ENCODE measurements around the gene C12orf76.
"Not testable (repeated sequence)": the region's sequence is repeated elsewhere in the genome, so short reads cannot be mapped to it uniquely, and the experiment has no call there.

C12orf76 gene

GRCh38 chr12:110020956-110021355 is 27.4 kb downstream of the C12orf76 start:
- no peak for DNase-seq

DNA sequence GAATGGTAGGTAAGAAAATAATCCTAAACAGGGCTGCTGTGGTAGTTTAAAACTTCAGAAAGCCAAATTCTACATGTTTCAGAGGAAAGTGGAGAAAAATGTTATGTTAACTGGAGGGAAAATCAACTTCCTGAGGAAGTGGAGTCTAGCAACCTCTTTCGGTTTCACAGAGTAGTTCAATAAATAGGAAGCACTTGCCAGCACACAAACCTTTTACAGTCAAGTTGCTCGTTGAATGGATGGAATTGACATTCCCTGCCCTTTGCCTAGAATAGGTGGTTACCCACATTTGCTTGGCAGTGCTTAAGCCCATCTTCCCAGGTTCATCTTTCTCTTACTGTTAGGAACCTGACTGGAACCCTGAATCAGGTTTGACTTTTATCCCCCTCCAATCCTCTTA is 33.2 kb downstream of the C12orf76 start:
- DNase-seq: no peak

- no peak for DNase-seq
Observed at GRCh38 chr12:110012659-110013058, 35.7 kb downstream of the C12orf76 start.

DNA sequence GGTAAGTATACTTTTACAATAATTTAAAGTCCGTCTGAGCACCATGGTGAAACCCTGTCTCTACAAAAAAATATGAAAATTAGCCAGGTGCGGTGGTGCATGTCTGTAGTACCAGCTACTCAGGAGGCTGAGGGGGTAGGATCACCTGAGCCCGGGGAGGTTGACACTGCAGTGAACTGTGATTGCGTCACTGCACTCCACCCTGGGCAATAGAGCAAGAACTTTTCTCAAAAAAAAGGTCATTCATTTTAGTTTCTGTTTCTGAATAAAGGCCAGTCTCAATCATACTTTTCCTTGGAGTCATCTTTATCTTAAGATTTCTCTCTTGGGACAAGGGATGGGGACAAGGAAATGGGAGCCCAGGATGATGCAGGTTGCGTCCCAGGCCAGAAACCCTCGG is 36.2 kb downstream of the C12orf76 start:
- DNase-seq: no peak

- no peak for DNase-seq
Observed at GRCh38 chr12:110010853-110011723, 37.2 kb downstream of the C12orf76 start.

- DNase-seq: not testable (repeated sequence)
Observed at GRCh38 chr12:110008681-110009398, 39.5 kb downstream of the C12orf76 start.

DNA sequence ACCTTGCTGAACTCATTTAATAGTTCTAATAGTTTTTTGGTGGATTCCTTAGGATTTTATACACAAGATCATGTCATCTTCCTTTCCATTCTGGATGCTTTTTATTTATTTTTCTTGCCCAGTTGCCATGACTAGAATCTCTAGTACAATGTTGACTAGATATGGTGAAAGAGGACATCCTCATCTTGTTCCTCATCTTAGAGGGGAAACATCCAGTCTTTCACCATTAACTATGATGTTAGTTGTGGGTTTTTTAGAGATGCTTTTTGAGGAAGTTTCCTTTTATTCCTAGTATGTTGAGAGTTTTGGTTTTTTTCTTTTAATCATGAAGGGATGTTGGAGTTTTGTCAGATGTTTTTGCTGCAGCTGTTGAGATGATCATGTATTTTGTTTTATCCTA is 40.4 kb downstream of the C12orf76 start:
- DNase-seq: no peak

- DNase-seq: no peak
Observed at GRCh38 chr12:110006115-110006514, 42.2 kb downstream of the C12orf76 start.

DNA sequence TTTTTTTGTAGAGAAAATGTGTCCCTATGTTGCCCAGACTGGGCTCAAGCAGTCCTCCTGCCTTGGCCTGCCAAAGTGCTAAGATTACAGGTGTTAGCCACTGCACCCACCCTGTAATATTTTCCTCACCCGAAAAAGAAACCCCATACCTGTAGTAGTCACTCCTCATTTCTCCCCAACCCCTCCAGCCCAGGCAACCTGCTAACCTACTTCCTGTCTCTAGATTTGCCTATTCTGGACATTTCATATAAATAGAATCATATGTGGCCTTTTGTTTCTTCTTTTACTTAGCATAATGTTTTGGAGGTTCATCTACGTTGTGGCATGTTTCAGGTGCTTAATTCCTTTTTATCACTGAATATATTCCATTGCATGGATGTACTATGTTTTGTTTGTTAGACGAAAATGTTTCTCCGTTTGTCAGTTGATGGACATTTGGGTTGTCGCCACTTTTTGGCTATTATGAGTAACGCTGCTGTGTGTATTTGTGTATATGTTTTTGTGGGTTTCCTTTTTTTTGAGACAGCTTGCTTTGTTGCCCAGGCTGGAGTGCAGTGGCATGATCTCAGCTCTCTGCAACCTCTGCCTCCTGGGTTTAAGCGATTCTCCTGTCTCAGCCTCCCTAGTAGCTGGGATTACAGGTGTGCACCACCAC is 42.9 kb downstream of the C12orf76 start:
- no peak for DNase-seq

DNA sequence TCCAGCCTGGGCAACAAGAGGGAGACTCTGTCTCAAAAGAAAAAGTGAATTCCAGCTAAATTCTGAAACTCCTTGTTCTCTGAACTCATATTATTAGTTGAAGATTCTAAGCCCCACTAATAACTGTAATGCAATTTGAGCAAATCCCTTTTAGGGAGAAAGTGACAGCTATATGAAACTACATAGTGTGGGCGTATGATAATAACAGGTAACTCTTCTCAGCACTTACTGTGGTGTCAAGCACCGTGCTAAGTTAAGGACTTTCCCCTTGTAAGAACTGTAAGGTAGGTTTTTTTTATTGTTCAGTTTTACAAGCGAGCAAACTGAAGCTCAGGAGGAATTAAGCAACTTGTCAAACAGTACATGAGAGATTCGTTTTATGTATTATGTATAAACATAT is 43.7 kb downstream of the C12orf76 start:
- no peak for DNase-seq

DNA sequence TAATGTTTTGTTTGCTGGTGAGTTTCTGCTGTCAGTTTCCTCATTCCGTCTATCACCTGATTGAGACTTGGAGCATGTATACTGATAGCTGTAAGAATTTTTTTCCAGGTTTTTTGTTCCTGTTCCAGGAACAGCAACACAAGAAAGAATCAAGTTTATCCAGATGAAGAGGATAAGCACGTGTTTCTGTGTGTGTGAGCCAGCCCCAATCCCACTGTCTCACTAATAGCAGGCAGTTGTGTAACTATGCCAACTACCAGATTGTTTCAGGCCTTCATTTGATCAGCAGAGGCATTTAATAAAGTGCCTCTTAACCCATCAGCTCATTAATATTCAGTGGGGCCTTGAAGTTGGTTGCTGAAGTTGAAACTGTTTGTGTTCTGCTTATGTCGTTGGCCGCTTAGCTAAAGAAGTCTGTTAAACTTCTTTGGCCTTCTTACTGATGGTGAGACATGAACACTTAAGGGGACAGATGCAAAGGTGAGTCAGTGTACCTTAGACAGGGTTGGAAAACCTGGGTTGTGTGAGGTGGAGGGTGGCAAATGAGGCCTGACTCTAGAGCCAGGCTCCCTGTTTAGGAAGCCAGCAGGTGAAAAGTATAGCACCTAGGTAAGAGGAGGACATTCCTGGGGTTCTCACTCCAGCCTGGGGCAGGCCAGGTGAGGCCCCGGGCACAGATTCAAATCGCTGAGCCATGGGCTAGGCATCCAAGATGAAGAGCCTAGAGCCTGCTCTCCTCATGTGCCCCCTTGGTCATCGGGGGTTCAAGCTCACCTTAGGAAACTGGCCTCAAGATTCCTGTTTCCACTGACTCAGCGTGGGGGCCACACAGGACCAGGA is 45.4 kb downstream of the C12orf76 start:
- no peak for DNase-seq

DNA sequence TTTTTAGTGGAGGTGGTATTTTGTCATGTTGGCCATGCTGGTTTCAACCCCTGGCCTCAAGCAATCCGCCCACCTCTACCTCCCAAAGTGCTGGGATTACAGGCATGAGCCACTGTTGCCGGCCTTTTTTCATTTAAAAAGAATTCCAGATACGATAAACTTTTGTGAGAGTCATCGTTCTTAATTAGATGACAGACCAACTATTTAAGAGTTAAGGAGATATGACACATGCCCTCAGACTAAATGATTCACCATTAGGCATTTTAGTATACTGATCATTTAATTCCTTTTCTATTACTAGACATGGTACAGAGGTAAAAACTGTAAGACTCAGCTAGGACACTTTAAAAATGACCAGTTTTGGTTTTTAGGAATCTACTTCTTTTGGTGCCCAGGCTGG is 46.7 kb downstream of the C12orf76 start:
- DNase-seq: no peak

DNA sequence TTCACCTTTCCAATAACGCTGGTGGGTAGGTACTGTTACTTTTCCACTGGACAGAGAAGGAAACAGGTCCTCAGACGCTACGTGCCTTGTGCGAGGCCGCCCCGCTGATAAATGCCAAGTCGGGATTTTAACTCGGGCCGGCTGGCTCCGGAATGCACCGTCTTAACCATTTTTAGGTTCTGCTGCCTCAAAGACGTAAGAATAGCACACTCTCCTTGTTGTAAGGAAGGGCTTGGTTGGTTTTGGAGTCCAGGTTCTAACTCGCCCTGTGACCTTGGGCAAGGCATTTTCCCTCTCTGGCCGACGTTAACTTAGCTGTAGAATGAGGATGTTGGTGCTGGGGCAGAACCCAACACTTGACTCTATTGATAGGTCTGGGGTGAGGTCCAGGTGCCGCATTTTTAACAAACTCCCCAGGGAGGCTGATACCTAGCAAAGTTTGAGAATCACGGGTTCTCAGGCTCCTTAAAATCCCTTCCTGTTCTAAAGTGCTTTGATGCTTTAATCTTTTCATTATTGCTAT is 48.3 kb downstream of the C12orf76 start:
- DNase-seq: no peak

DNA sequence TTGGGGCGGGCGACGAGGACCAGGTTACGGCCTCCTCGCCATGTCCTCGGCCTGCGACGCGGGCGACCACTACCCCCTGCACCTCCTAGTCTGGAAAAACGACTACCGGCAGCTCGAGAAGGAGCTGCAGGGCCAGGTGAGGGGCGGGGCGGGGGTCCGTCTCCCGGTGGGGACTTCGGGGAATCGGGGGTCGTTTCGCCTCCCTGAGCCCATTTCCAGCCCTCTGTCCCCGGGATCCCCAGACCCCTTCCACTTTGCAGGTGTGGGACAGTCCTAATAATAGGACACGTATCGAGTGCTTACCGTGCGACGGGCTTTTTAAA is 48.7 kb downstream of the C12orf76 start:
- no peak for DNase-seq

DNA sequence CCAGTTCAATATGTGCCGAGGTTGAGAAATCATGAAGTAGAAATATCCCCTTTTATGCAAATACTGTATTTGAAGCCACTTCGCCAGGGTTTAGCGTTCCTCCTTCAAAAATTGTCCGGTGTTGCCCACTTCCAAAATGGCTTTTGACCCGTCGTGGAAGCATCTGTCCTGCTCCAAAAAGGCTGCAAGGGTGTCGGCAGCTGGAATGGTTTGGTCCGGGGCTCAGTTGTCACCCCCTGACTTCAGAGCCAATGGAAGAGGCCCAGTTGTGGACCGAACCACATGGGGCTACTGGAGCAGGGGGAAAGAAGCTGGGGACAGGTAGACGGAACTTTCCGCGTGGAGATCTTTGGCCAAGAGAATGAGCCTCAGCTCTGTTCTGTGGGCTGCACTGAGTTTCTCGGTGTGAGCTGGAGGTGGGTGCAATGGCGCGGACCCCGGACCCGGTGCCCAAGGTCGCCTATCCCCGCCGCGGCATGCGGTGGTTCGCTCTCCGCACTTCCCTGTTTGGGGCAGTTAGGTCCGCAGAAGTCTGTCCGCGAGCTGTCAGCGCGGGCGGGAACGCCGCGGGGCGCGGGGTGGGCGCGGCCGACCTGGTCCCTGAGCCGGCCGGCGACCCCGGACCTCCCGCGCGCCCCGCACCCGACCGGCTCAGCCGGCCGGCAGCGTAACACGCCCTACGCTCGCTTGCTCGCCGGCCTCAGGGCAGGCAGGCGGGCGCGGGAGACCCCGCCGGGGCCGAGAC is 49.2 kb downstream of the C12orf76 start, which contains the start of gene ANKRD13A:
TSS of gene ANKRD13A (plus strand) at position 527 of the 745 bp plus-strand sequence. CDS start 259 bp downstream, outside the sequence.
- peak; percentile 79 for DNase-seq

- DNase-seq: no peak
Observed at GRCh38 chr12:109998241-109998903, 50.0 kb downstream of the C12orf76 start.

- no peak for DNase-seq
Observed at GRCh38 chr12:109997393-109997792, 50.9 kb downstream of the C12orf76 start.

- DNase-seq: no peak
Observed at GRCh38 chr12:109996483-109996853, 51.9 kb downstream of the C12orf76 start.

DNA sequence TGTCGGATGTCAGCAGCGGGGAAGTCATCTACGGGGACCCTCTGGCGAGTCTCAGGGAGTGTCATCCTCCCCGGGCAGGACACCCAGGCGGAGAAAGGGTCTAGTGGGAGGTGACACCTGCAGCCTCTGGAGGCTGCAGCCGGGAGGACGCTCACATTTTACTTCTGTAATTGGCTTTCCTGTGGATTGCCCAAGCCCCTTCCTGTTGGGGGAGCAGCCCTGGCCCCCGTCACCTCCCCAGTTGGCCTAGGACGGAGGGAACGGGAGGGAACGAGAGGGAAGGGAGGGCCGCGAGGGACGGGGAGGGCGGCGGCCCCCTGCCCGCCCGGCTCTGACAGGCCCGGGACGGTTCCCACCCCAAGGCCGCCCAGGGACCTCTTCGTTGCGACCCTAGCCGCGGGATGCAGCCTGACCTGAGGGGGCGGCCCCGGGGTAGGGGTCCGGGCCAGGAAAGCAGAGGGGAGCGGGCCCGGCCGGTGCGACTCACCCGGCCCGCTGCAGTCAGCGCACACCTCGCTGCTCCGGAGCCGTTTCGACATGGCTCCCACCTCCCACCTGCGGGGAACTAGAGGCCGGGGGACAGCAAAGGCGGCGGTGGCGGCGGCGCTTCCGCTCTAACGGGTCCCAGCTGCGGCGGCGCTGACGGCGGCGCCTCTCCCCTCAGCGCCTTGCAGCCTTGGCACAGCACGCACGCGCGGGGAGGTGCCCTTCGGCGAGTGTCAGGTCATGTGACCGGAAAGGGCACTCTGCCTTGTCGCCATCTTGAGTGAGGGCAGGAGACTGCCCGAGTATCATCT is 52.4 kb downstream of the C12orf76 start, which contains the start of gene GIT2:
TSS of gene GIT2 (minus strand) at position 683 of the 797 bp plus-strand sequence. CDS start at position 539, 144 bp downstream.
- peak; percentile 92 for DNase-seq

- no peak for DNase-seq
Observed at GRCh38 chr12:109995361-109995685, 53.0 kb downstream of the C12orf76 start.

Data from stimulated activated CD4-positive, alpha-beta T cell treated with anti-CD3 and anti-CD28 coated beads, Interleukin-4, amount 100 ng/mL, for 1 hour (primary cell).